ENCODE results near the gene ECHS1. TPM values are rescaled to one million over a fixed set of nuclear protein-coding genes. Genes with fewer than 3 reads are reported as not detected.

Gene ECHS1
- total and polyA plus RNA-seq, 10 of the 15 experiments (the other 5 are each of a cell fraction or from before 2014, with no cell fraction given), result 32.7 to 164 (median 62.4) TPM

DNA sequence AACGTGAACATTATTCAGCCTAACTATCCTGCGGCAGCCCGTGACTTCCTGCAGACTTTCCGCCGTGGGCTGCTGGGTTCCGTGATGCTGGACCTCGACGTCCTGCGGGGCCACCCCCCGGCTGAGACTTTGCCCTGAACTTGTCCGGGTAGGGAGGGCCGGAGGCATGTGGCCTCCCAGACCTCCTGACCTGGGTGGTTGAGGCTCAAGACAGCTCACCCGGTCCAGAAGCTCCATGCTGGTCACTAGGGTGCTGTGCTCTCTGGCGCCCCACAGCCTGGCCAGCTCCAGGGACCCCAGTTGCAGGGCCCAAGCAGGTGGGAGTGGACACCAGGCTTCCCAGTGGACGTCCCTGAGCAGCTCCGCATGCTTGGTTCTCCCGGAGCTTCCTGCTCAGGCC lies 46.9 kb upstream of the ECHS1 start:
- BruUV-seq (replicated peaks), result no TSS peak

DNA sequence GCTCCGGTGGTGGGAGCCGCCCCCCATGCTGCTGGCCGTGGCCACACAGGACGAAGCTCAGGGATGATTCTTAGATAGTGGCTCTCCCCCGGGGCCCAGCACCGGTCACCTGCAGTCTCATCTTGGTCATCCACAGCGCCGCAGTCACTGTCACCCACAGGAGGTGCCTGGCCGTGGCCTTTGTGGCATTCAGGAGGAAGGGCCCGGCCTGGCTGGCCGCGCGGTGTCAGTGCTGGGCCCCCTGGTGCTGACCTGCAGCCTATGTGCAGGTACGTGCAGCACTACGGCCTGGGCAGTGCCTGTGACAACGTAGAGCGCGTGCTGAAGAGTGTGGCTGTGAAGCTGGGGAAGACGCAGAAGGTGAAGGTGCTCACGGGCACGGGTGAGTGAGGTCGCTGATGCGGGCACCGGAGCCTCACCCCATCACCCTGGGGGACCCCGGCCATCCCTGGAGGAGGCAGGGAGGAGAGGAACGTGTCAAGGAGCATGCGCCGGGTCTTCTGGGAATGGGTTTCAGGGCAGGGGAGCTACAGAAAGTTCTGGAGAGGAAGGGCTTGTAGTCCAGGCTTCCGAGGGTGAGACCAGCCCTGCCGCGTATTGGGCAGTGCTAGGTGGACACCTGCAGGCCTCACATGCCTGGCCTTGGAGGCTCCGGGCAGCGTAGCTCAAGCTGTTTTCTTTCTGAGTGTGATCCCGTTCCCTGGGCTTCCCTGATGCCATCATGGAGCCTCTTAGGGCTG lies 46.2 kb upstream of the ECHS1 start:
- Histone ChIP-seq H3K27ac (ENCODE audit: control insufficient read depth, insufficient read depth) (no peak overlapping the region), H3K36me3 (ENCODE audit: control insufficient read depth in 2 of 2, insufficient read depth in 2 of 2, low read length in 1 of 2) (peaks cover 4 to 17% of the 10 kb centered on the region in 2 experiments), H3K9me3 (replicated peaks; ENCODE audit: control insufficient read depth, insufficient read depth, low read length) (no peaks in the 10 kb centered on the region; the same call in 2 of the 3 replicates), H3K79me2 (ENCODE audit: control insufficient read depth, insufficient read depth, low read length) (no peaks in the 10 kb centered on the region), H3K4me2 (ENCODE audit: control insufficient read depth, insufficient read depth) (no peak overlapping the region), H3K9ac (ENCODE audit: control insufficient read depth, insufficient read depth, low read length) (no peak overlapping the region), H3K4me3 (no peak overlapping the region), H4K20me1 (ENCODE audit: control insufficient read depth, insufficient read depth) (no peaks in the 10 kb centered on the region), H3K27me3 (replicated peaks in 1 of 2; ENCODE audit: control insufficient read depth in 2 of 2, insufficient read depth in 2 of 2, low read length in 1 of 2) (no peaks in the 10 kb centered on the region), H3K4me1 (ENCODE audit: control insufficient read depth, insufficient read depth, low read length) (no peaks in the 10 kb centered on the region), H2AFZ (ENCODE audit: control insufficient read depth, low read depth, low read length) (no peak overlapping the region)
- TF ChIP-seq, protein P1, sequence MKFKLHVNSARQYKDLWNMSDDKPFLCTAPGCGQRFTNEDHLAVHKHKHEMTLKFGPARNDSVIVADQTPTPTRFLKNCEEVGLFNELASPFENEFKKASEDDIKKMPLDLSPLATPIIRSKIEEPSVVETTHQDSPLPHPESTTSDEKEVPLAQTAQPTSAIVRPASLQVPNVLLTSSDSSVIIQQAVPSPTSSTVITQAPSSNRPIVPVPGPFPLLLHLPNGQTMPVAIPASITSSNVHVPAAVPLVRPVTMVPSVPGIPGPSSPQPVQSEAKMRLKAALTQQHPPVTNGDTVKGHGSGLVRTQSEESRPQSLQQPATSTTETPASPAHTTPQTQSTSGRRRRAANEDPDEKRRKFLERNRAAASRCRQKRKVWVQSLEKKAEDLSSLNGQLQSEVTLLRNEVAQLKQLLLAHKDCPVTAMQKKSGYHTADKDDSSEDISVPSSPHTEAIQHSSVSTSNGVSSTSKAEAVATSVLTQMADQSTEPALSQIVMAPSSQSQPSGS (IDR thresholded peaks at IDR 0.05; ENCODE audit: low read length), result no peak
- 0 out of 2 replicates have a peak, but pooled peaks have one; percentile 1 for TF ChIP-seq POLR2A (IDR thresholded peaks at IDR 0.05; ENCODE audit: low read depth, low read length)
- ATAC-seq (no peak), FAIRE-seq (no peak), DNase-seq (ENCODE audit: low read depth, low spot score) (no peak)
- CTCF ChIA-PET, result no interaction called here
- POLR2A ChIA-PET, result no interaction called here
- in situ Hi-C loops (cut with MboI) (no loop called here), intact Hi-C loops (cut with micrococcal nuclease; ENCODE audit: unreplicated experiment) (no loop called here)
- RAD21 ChIA-PET (ENCODE audit: unreplicated experiment), result no interaction called here
- 93% methylated on average over 34 of the region's 34 CpGs for WGBS (ENCODE audit: insufficient coverage, insufficient replicate concordance, low lambda C conversion rate, missing lambda C conversion rate)
- no TSS peak for BruUV-seq (replicated peaks)
- SMC1A ChIA-PET (ENCODE audit: uncharacterized antibody, unreplicated experiment), result no interaction called here

More for the DNA sequence above, 46.9 kb upstream of the ECHS1 start:
- DNase-seq (ENCODE audit: low read depth, low spot score) (no peak), FAIRE-seq (no peak), ATAC-seq (no peak)
- H3K9me3 ChIP-seq (replicated peaks; ENCODE audit: control insufficient read depth, insufficient read depth, low read length), result no peaks in the 10 kb centered on the region; the same call in 2 of the 3 replicates
- H2AFZ ChIP-seq (ENCODE audit: control insufficient read depth, low read depth, low read length), result no peak overlapping the region
- intact Hi-C loops (cut with micrococcal nuclease; ENCODE audit: unreplicated experiment) (no loop called here), in situ Hi-C loops (cut with MboI) (loop anchor here (5.0 kb wide), 1 partner anchor 152 kb away; no protein-coding TSS in a partner anchor)
- ChIA-PET RAD21 (ENCODE audit: unreplicated experiment) (no interaction called here), SMC1A (ENCODE audit: uncharacterized antibody, unreplicated experiment) (no interaction called here), POLR2A (no interaction called here), CTCF (no interaction called here)
- no peak overlapping the region for H3K4me2 ChIP-seq (ENCODE audit: control insufficient read depth, insufficient read depth)
- no peak overlapping the region for H3K9ac ChIP-seq (ENCODE audit: control insufficient read depth, insufficient read depth, low read length)
- WGBS (ENCODE audit: insufficient coverage, insufficient replicate concordance, low lambda C conversion rate, missing lambda C conversion rate), result 94% methylated on average over 17 of the region's 17 CpGs
- H3K27me3 ChIP-seq (replicated peaks in 1 of 2; ENCODE audit: control insufficient read depth in 2 of 2, insufficient read depth in 2 of 2, low read length in 1 of 2), result no peaks in the 10 kb centered on the region
- no peak overlapping the region for H3K4me3 ChIP-seq
- H3K27ac ChIP-seq (ENCODE audit: control insufficient read depth, insufficient read depth), result no peak overlapping the region
- peaks cover 4 to 17% of the 10 kb centered on the region in 2 experiments for H3K36me3 ChIP-seq (ENCODE audit: control insufficient read depth in 2 of 2, insufficient read depth in 2 of 2, low read length in 1 of 2)
- H3K79me2 ChIP-seq (ENCODE audit: control insufficient read depth, insufficient read depth, low read length), result no peaks in the 10 kb centered on the region
- TF ChIP-seq POLR2A (IDR thresholded peaks at IDR 0.05; ENCODE audit: low read depth, low read length), result peak; percentile 18; the same call in 1 of the 2 replicates
- no peak for TF ChIP-seq RB1 (IDR thresholded peaks at IDR 0.05; ENCODE audit: borderline replicate concordance)
- H4K20me1 ChIP-seq (ENCODE audit: control insufficient read depth, insufficient read depth), result no peaks in the 10 kb centered on the region
- H3K4me1 ChIP-seq (ENCODE audit: control insufficient read depth, insufficient read depth, low read length), result no peaks in the 10 kb centered on the region

All from GM12878 (cell line).